ENCODE results near the gene ANGPTL4. TPM values are rescaled to one million over a fixed set of nuclear protein-coding genes. Genes with fewer than 3 reads are reported as not detected.
"Not testable (repeated sequence)": the region's sequence is repeated elsewhere in the genome, so short reads cannot be mapped to it uniquely, and the experiment has no call there.

Gene ANGPTL4
- polyA plus RNA-seq, 2 of the 4 experiments (the other 2 are of a cell fraction) = 12.3 to 30.8 TPM

- CTCF ChIA-PET = interaction anchor here (0.6 to 6.6 kb wide), 2 partner anchors 15 kb away, joined by 3 to 43 read pairs; no protein-coding TSS in a partner anchor
- 62% methylated on average over 4 of the region's 6 CpGs for WGBS (ENCODE audit: missing lambda C conversion rate)
- ATAC-seq (no peak), DNase-seq (ENCODE audit: low read depth in 1 of 2, low spot score in 1 of 2) (no peak), FAIRE-seq (no peak)
- Histone ChIP-seq H3K4me2 (no peak overlapping the region), H3K4me1 (peaks cover 8% of the 10 kb centered on the region; the same call in 2 of the 3 replicates), H3K27ac (no peak overlapping the region), H3K9me3 (no peaks in the 10 kb centered on the region), H3K4me3 (no peak overlapping the region)
- POLR2A ChIA-PET = no interaction called here
- TF ChIP-seq HEYL (CRISPR knock-in tag; IDR thresholded peaks at IDR 0.05) = no peak
- no peak for TF ChIP-seq JUNB (IDR thresholded peaks at IDR 0.05)
- no peak for TF ChIP-seq FOSL2 (IDR thresholded peaks at IDR 0.05)
- no peak for TF ChIP-seq FOSL2 (CRISPR knock-in tag; IDR thresholded peaks at IDR 0.05)
- TF ChIP-seq EP300 (IDR thresholded peaks at IDR 0.05) = no peak
- no peak for TF ChIP-seq RFX5 (IDR thresholded peaks at IDR 0.05)
Observed at GRCh38 chr19:8338835-8339234, 25.1 kb upstream of the ANGPTL4 start.

- FAIRE-seq (no peak), DNase-seq (ENCODE audit: low read depth in 1 of 2, low spot score in 1 of 2) (no peak), ATAC-seq (no peak)
- Histone ChIP-seq H3K9me3 (no peaks in the 10 kb centered on the region), H3K4me3 (no peak overlapping the region), H3K27ac (no peak overlapping the region), H3K4me1 (0 out of 3 replicates have a peak, but pooled peaks cover 3% of the 10 kb centered on the region), H3K4me2 (no peak overlapping the region)
- POLR2A ChIA-PET = no interaction called here
- TF ChIP-seq RAD21 (conservative IDR thresholded peaks at IDR 0.05 in 1 of 2, IDR thresholded peaks at IDR 0.05 in 1 of 2) = no peak
- no peak for TF ChIP-seq REST (IDR thresholded peaks at IDR 0.05)
- TF ChIP-seq RCOR1 (IDR thresholded peaks at IDR 0.05; ENCODE audit: low read depth, low read length) = no peak
- TF ChIP-seq PBX3 (IDR thresholded peaks at IDR 0.05) = no peak
- no peak for TF ChIP-seq GATA3 (IDR thresholded peaks at IDR 0.05; ENCODE audit: borderline replicate concordance)
- no peak for TF ChIP-seq FOSL2 (IDR thresholded peaks at IDR 0.05)
- no peak for TF ChIP-seq FOSL2 (CRISPR knock-in tag; IDR thresholded peaks at IDR 0.05)
- TF ChIP-seq HOXB13 (CRISPR knock-in tag; IDR thresholded peaks at IDR 0.05; ENCODE audit: low read depth) = no peak
- no peak for TF ChIP-seq CBX2 (IDR thresholded peaks at IDR 0.05; ENCODE audit: borderline replicate concordance, low read depth)
- TF ChIP-seq HOXA7 (CRISPR knock-in tag; IDR thresholded peaks at IDR 0.05) = no peak
- no peak for TF ChIP-seq MYC (IDR thresholded peaks at IDR 0.05; ENCODE audit: borderline replicate concordance, low read length)
- TF ChIP-seq SREBF2 (IDR thresholded peaks at IDR 0.05) = no peak
- TF ChIP-seq MAZ (IDR thresholded peaks at IDR 0.05; ENCODE audit: borderline replicate concordance, low read depth, low read length) = no peak
- no peak for TF ChIP-seq NR3C1 (IDR thresholded peaks at IDR 0.05)
- no peak for TF ChIP-seq JUNB (IDR thresholded peaks at IDR 0.05)
- 50% methylated on average over 15 of the region's 15 CpGs for WGBS (ENCODE audit: missing lambda C conversion rate)
- CTCF ChIA-PET = interaction anchor here (0.8 to 6.6 kb wide), 6 partner anchors 8 to 165 kb away, joined by 3 to 43 read pairs (median 3); partner anchors contain the start of gene MARCHF2
Observed at GRCh38 chr19:8340341-8341096, 23.4 kb upstream of the ANGPTL4 start.

- H3K4me2 ChIP-seq; FAIRE-seq; ATAC-seq; H3K9me3 ChIP-seq; DNase-seq (ENCODE audit: low read depth in 1 of 2, low spot score in 1 of 2); H3K4me1 ChIP-seq; H3K27ac ChIP-seq; POLR2A ChIA-PET; H3K4me3 ChIP-seq: not testable (repeated sequence)
- CTCF ChIA-PET = interaction anchor here (1.3 to 6.6 kb wide), 3 partner anchors 12 to 164 kb away, joined by 3 to 43 read pairs (median 7); no protein-coding TSS in a partner anchor
- WGBS (ENCODE audit: missing lambda C conversion rate) = 72% methylated on average over 4 of the region's 4 CpGs
Observed at GRCh38 chr19:8341504-8341903, 22.5 kb upstream of the ANGPTL4 start.

Measured in A549 (cell line).